Right atrium auricular region (tissue), 2 donors: ENCODE data around the gene ZIC2. TPM values are rescaled to one million over a fixed set of nuclear protein-coding genes. Genes with fewer than 3 reads are reported as not detected.
A peak's percentile ranks its signal among the peaks of the same experiment; 100 is the strongest.

Experiments used
- DNase-seq: peaks from one replicate; pipeline ENCODE4 v3.0.0-alpha.2; 2019; ENCODE audit warnings: low spot score
- H3K27ac ChIP-seq, 2 donors: fragments of 200-600 bp; sonication (generic); 1 replicate in 1 of 2; 2 replicates in 1 of 2; pipeline ENCODE4 v1.5.1; 2016 to 2019
- H3K27me3 ChIP-seq, 2 donors: fragments of 200-600 bp; sonication (generic); one replicate each; pipeline versions ENCODE4 v1.5.1 to v1.6.0; 2017 to 2019
- H3K36me3 ChIP-seq: fragments of 200-600 bp; sonication (generic); one replicate; pipeline ENCODE4 v1.5.1; 2016
- H3K4me1 ChIP-seq, 2 donors: fragments of 200-600 bp; sonication (generic); one replicate each; pipeline versions ENCODE4 v1.5.1 to v1.6.0; 2017 to 2019
- H3K4me3 ChIP-seq, 2 donors: fragments of 200-600 bp; sonication (generic); 1 replicate in 1 of 2; 2 replicates in 1 of 2; pipeline ENCODE4 v1.5.1; 2017 to 2019; ENCODE audit warnings: mild to moderate bottlenecking in 1 of 2, moderate library complexity in 1 of 2
- H3K9me3 ChIP-seq, 2 donors: fragments of 200-600 bp; sonication (generic); one replicate each; pipeline ENCODE4 v1.5.1; 2019
- total RNA-seq, 2 donors: library from RNA; depleted of rRNA; stranded (reverse); fragments of >200 nt; gene quantifications; one replicate each; pipeline ENCODE4 v1.1.0, GENCODE V29; 2016
- TF ChIP-seq, protein P1 (sequence below), 2 donors: fragments of 200-600 bp; sonication (generic); IDR thresholded peaks; one replicate each; pipeline ENCODE4 v1.5.1; 2019; ENCODE audit warnings: antibody characterized with exemption in 2 of 2

Gene ZIC2
- total RNA-seq, 2 donors from 2014 or later, result 0.08 TPM; not detected in 1

GRCh38 chr13:99974296-99974938, 7.2 kb upstream of the ZIC2 start:
- DNase-seq, result peak; percentile 5
- H3K27me3 ChIP-seq, result peaks cover 70 to 87% of the 10 kb centered on the region in 2 donors
- no peaks in the 10 kb centered on the region for H3K36me3 ChIP-seq
- peaks cover 0 to 5% of the 10 kb centered on the region in 2 donors for H3K9me3 ChIP-seq
- H3K4me3 ChIP-seq, result no peak overlapping the region
- TF ChIP-seq, protein P1, sequence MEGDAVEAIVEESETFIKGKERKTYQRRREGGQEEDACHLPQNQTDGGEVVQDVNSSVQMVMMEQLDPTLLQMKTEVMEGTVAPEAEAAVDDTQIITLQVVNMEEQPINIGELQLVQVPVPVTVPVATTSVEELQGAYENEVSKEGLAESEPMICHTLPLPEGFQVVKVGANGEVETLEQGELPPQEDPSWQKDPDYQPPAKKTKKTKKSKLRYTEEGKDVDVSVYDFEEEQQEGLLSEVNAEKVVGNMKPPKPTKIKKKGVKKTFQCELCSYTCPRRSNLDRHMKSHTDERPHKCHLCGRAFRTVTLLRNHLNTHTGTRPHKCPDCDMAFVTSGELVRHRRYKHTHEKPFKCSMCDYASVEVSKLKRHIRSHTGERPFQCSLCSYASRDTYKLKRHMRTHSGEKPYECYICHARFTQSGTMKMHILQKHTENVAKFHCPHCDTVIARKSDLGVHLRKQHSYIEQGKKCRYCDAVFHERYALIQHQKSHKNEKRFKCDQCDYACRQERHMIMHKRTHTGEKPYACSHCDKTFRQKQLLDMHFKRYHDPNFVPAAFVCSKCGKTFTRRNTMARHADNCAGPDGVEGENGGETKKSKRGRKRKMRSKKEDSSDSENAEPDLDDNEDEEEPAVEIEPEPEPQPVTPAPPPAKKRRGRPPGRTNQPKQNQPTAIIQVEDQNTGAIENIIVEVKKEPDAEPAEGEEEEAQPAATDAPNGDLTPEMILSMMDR (IDR thresholded peaks at IDR 0.05), result no peak
- H3K4me1 ChIP-seq, result peaks cover 0 to 24% of the 10 kb centered on the region in 2 donors
- H3K27ac ChIP-seq, result no peak overlapping the region

DNA sequence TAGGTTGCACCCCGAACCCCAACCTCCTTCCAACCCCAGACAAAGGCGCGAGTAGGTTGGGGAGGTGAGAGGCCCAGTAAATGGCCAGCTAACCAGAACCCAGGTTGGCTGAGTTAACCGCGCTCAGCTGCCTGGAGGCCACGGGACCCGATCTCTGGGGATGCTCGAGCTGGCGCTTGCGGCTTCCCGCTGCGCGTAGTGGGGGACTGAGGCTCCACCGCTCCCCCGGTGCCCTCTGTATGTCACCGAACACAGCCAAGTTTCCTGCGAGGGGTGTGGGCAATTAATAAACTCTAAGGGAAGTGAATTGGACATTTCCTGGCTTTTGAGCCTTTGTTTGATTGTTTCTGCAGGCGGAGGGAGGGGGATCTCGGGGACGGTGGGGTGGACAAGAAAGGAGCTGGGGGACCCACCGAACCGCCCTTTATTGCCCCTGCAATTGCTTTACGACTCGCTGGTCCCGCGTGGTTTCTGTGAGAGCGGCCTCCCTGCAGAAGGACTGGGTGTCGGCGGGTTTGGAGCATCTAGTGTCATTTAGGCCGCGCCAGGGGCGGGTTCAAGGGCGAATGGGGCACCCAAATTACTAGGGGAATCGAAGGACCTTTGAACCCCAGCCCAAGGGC, 6.5 kb upstream of the ZIC2 start:
- DNase-seq, result peak; percentile 44
- H3K27me3 ChIP-seq, result peaks cover 75 to 87% of the 10 kb centered on the region in 2 donors
- TF ChIP-seq, protein P1 (IDR thresholded peaks at IDR 0.05), result no peak

DNA sequence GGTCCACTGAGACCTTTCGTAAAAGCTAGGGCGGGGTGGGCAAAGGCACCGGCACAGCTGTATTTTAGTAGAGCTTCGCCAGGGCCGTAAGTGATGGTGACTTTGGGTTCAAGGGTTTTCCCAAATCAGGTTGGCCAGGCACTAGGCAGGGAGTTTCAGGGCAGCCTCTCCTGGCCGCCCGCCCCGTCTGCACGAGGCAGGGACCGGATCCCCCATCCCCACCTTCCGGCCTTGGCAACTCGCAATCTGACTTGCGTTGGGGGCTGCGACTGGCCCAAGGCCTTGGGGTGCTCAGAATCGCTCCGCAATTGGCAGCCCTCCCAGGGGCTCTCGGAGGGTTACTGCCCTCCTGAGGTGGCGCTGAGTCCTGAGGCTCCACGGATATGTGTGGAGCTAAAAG, 6.0 kb upstream of the ZIC2 start:
- TF ChIP-seq, protein P1 (IDR thresholded peaks at IDR 0.05), result no peak
- DNase-seq, result peak; percentile 26
- H3K4me3 ChIP-seq, result no peak overlapping the region
- peaks cover 77 to 90% of the 10 kb centered on the region in 2 donors for H3K27me3 ChIP-seq
- H3K4me1 ChIP-seq, result peaks cover 0 to 27% of the 10 kb centered on the region in 2 donors
- no peaks in the 10 kb centered on the region for H3K36me3 ChIP-seq
- no peak overlapping the region for H3K27ac ChIP-seq
- peaks cover 0 to 5% of the 10 kb centered on the region in 2 donors for H3K9me3 ChIP-seq

More for the DNA sequence above, 6.5 kb upstream of the ZIC2 start:
- Histone ChIP-seq H3K9me3 (peaks cover 0 to 5% of the 10 kb centered on the region in 2 donors), H3K27ac (no peak overlapping the region), H3K4me1 (peaks cover 0 to 24% of the 10 kb centered on the region in 2 donors), H3K4me3 (no peak overlapping the region), H3K36me3 (no peaks in the 10 kb centered on the region)

DNA sequence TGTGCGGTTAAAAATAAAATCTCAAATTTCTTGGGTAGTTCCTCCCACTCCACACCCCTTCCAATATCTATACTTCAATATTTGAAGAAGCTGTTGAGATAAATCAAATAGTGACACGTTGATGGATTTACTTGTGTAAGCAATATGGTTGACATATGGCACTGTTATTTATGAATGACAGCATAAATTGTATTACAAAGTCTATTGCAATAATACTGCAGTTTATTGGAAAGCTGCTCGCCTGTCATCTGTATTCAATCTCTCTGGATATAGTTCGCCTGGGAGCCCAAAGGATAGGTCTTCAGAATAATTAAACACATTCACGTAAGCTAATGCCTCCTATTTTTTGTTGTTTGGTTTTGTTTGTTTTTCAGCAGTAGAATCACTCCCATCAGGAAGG, 5.0 kb upstream of the ZIC2 start:
- H3K9me3 ChIP-seq, result peaks cover 0 to 5% of the 10 kb centered on the region in 2 donors
- H3K27me3 ChIP-seq, result peaks cover 74 to 90% of the 10 kb centered on the region in 2 donors
- TF ChIP-seq, protein P1 (IDR thresholded peaks at IDR 0.05), result no peak
- no peaks in the 10 kb centered on the region for H3K36me3 ChIP-seq
- no peak overlapping the region for H3K27ac ChIP-seq
- no peak overlapping the region for H3K4me3 ChIP-seq
- DNase-seq, result no peak
- H3K4me1 ChIP-seq, result peaks cover 0 to 28% of the 10 kb centered on the region in 2 donors

DNA sequence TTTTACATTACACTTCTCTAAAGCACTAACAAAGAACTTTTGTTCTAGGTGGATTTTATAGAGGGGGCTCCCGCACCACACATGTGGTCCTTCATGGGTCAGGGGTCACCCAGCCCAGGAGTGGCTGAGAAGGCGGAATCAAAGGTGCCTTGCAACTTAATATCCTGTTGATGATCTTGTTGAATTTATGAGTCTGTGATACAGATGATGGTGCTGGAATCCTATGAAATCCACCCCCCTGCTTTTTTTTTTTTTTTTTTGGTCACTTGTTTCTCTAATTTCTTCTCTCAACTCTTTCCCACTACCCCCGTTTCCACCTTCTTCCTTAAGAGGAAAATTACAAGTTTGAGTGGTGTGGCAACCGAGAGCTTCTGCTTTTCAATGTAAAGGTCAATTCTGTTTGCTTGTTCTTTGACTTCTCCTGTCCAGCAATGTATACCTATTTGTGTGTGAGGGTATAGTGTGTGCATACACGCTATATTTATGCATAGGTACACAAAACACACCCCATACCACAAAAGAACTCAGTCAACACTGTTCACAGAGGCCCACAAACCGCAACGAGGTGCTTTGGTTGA, 4.2 kb upstream of the ZIC2 start:
- H3K27ac ChIP-seq, result no peak overlapping the region

More for the DNA sequence above, 4.2 kb upstream of the ZIC2 start:
- TF ChIP-seq, protein P1 (IDR thresholded peaks at IDR 0.05), result no peak
- Histone ChIP-seq H3K4me1 (peaks cover 0 to 33% of the 10 kb centered on the region in 2 donors), H3K4me3 (no peak overlapping the region), H3K36me3 (no peaks in the 10 kb centered on the region), H3K9me3 (peaks cover 0 to 5% of the 10 kb centered on the region in 2 donors), H3K27me3 (peaks cover 67 to 90% of the 10 kb centered on the region in 2 donors)
- DNase-seq, result no peak
